Activated CD4-positive, CD25-positive, alpha-beta regulatory T cell treated with anti-CD3 and anti-CD28 coated beads, Interleukin-2, amount 50 U/mL, for 16 hours (primary cell): Measurements from ENCODE around the gene SORCS2.

ENCODE experiments used
- DNase-seq: peaks from one replicate; pipeline ENCODE4 v3.0.0-alpha.2; 2020; ENCODE audit warnings: low read depth, low spot score

The SORCS2 gene

GRCh38 chr4:7337196-7338058 is 145.1 kb downstream of the SORCS2 start:
- no peak for DNase-seq

GRCh38 chr4:7338059-7338452 is 145.7 kb downstream of the SORCS2 start:
- DNase-seq = no peak

- DNase-seq = no peak
Measured at GRCh38 chr4:7338876-7339623, 146.7 kb downstream of the SORCS2 start.

- DNase-seq = no peak
Measured at GRCh38 chr4:7339751-7340552, 147.6 kb downstream of the SORCS2 start.

GRCh38 chr4:7340553-7341433 is 148.5 kb downstream of the SORCS2 start:
- no peak for DNase-seq

- no peak for DNase-seq
Measured at GRCh38 chr4:7341491-7342222, 149.3 kb downstream of the SORCS2 start.

GRCh38 chr4:7342223-7343080 is 150.1 kb downstream of the SORCS2 start:
- no peak for DNase-seq

DNA sequence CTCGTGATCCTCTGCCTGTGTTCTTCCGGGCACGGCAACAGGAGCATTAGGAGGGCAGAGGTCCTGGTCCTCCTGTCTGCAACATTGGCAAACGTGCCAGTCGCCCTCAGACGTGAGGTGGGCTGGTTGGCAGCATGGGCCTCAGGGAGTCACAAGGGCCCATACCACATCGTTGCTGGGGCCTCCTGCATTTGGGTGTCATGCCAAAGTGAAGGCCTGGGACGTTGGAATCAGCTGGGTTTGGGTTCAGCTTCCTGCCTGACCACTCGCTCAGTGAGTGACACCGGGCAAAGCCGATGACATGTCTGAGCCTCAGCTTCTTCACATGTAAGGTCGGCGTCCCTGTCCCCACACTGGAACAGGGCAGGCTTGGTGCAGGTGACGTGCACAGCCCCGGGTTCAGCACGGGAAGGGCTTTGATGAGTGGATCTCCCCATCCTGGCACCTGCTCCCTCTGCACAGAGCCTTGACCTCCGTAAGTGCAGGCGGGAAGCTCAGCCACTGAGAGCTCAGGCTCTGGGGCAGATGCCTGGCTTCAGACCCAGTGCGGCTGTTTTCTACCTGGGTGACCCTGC is 150.8 kb downstream of the SORCS2 start:
- DNase-seq = no peak

GRCh38 chr4:7343950-7344349 is 151.6 kb downstream of the SORCS2 start:
- no peak for DNase-seq

DNA sequence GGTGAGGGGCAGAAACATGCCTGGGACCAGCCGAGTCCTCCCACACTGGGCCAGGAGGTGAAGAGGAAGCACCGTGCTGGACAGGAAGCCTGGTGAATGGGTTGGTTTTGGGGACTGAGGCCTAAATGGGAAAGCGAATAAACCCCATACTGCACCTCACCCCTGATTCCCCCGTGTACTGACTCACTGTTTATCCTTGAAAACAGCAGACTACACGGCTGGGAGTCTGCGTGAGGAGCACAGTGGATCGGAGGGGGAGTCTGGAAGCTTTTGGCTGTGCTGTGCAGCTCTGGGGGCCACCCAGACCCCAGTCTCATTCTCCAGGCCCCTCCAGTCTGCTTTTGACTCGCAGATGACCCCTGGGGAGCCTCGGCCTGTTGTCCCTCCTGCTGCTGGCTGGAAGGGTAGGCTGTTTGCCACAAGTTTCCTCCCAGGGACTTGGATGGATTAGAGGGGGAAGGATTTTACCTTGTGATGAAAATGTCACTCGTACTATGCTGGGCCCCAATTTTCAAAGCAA is 152.4 kb downstream of the SORCS2 start:
- DNase-seq = no peak

DNA sequence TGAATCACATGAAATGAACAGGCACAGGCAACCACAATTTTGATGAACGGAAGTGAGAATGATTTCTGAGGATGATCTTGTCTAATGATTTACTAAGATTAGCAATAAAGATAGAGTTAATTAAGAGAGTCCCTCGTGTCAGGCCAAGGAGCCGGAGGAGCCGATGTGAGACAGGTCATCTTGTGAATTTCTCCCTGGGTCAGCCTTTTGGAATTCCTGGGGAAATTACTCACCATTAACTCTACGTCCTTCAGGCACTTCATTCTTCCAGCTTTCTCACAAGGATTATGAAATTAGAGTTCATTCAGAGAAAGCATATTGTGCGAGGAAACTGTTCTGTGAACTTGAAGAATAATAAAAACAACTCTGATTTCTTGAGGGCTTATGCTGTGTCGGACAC is 155.6 kb downstream of the SORCS2 start:
- no peak for DNase-seq

GRCh38 chr4:7348946-7349900 is 156.9 kb downstream of the SORCS2 start:
- no peak for DNase-seq

DNA sequence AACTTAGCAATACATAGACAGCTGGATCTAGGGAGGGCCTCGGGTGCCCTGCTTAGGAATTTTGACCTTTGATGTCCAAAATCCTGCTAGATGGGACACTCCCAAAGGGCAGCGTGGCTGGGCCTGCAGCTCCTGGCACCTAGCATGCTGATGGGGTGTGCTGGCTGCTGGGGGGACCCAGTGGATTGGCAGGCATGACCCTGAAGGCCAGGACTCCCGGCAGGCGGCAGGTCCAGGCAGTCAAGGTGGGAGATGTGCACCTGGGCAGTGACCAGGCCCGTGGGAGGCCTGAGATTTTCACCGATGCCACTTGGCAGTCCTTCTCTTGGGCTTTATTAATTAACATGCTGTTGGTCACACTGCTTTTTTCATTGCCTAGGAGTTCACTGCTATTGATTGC is 158.1 kb downstream of the SORCS2 start:
- no peak for DNase-seq

DNA sequence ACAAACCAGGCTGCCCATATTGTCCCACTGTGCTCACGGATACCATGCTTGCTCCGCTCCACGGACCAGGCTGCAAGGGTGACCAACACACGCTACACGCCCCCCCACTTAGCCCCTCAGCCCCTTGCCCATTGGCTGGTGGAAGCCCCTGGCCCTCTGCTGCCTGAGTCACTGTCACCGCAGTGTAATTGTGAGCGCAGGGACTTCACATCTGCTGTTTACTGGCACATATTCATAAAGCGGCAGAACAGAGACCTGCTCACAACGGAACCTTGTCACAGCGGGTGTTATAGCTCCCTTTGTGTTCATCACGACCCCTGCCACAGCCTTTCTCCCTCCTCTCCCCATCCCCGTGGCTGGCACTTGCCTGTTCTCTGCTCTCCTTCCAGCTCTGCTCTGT is 158.7 kb downstream of the SORCS2 start:
- no peak for DNase-seq

GRCh38 chr4:7352486-7352885 is 160.1 kb downstream of the SORCS2 start:
- DNase-seq = no peak

GRCh38 chr4:7353046-7353790 is 160.9 kb downstream of the SORCS2 start:
- no peak for DNase-seq
